ENCODE results near the gene CAPG. TPM values are rescaled to one million over a fixed set of nuclear protein-coding genes. Genes with fewer than 3 reads are reported as not detected.

The CAPG gene
- total and polyA plus RNA-seq, 9 of the 15 experiments (the other 6 are each of a cell fraction or from before 2014, with no cell fraction given), result 10.6 to 90.4 (median 56.0) TPM

DNA sequence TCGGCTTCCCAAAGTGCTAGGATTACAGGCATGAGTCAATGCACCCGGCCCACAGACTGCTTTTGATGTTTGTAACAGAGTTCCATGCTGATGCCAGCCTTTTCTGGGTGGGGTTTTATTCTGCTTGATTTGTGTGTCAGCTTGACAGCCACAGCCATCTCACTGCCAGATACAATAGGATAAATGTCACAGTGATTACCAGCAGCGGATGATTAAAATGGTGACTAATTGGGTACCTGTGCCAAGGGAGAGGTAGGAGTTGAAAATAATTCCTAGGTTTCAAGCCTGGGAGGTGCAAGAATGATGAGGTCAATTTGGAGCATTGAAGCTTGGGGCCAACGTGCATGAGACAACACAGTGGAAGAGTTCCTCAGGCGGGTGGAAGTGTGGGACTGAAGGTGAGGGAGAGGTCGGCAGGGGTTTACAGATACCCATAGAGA, 47.7 kb upstream of the CAPG start:
- in situ Hi-C loops (cut with MboI) (no loop called here), intact Hi-C loops (cut with micrococcal nuclease) (no loop called here)
- Histone ChIP-seq H4K20me1 (replicated peaks; ENCODE audit: control insufficient read depth, insufficient read depth, low read length) (no peaks in the 10 kb centered on the region), H3K27ac (ENCODE audit: extremely low read depth, low read depth, low read length) (no peak overlapping the region), H3K9ac (ENCODE audit: insufficient read depth in 1 of 2, low read depth in 2 of 2, low read length in 2 of 2) (no peak overlapping the region), H3K36me3 (ENCODE audit: control insufficient read depth, insufficient read depth, low read length) (no peaks in the 10 kb centered on the region), H3K27me3 (ENCODE audit: control insufficient read depth in 2 of 2, insufficient read depth in 2 of 2, low read length in 2 of 2) (no peaks in the 10 kb centered on the region), H3K9me1 (ENCODE audit: control insufficient read depth, insufficient read depth, low read length) (no peaks in the 10 kb centered on the region), H3K4me2 (ENCODE audit: insufficient read depth, low read length) (no peak overlapping the region), H2AFZ (ENCODE audit: low read depth, low read length) (peak overlapping the region; percentile 51; the same call in 1 of the 2 replicates), H3K4me1 (replicated peaks in 1 of 2; ENCODE audit: control insufficient read depth in 2 of 2, insufficient read depth in 2 of 2, low read length in 2 of 2) (peaks cover 2 to 10% of the 10 kb centered on the region in 2 experiments; a peak in 2 of 5 replicates), H3K79me2 (ENCODE audit: control insufficient read depth, insufficient read depth, low read length) (no peaks in the 10 kb centered on the region), H3K9me3 (replicated peaks; ENCODE audit: control insufficient read depth, insufficient read depth, low read depth, low read length) (no peaks in the 10 kb centered on the region; the same call in 1 of the 2 replicates), H3K4me3 (no peak overlapping the region)
- no peak for DNase-seq (ENCODE audit: extremely low read depth in 1 of 4, low spot score in 3 of 4)
- ChIA-PET POLR2A (interaction anchor here (2.0 to 3.3 kb wide), 2 partner anchors 10 to 82 kb away, joined by 12 to 25 read pairs; partner anchors contain the start of gene MAT2A), CTCF (ENCODE audit: low intra/inter-chr PET ratio) (no interaction called here)
- no peak for FAIRE-seq
- BruUV-seq (replicated peaks), result no TSS peak
- 55% methylated on average over 6 of the region's 6 CpGs for WGBS (ENCODE audit: insufficient coverage, low coverage, missing lambda C conversion rate)
- no peak for TF ChIP-seq MIER1 (IDR thresholded peaks at IDR 0.05; ENCODE audit: low read depth)
- no peak for TF ChIP-seq TRIM28 (IDR thresholded peaks at IDR 0.05)
- TF ChIP-seq TFAM (CRISPR knock-in tag; conservative IDR thresholded peaks at IDR 0.05), result no peak
- no peak for TF ChIP-seq NFE2 (IDR thresholded peaks at IDR 0.05; ENCODE audit: low read depth)
- no peak for TF ChIP-seq ZNF77 (CRISPR knock-in tag; IDR thresholded peaks at IDR 0.05)
- TF ChIP-seq TCF3 (CRISPR knock-in tag; IDR thresholded peaks at IDR 0.05), result no peak
- no peak for TF ChIP-seq FOXP1 (CRISPR knock-in tag; IDR thresholded peaks at IDR 0.05)
- ATAC-seq, result no peak

GRCh38 chr2:85457043-85457442, 46.9 kb upstream of the CAPG start:
- no peaks in the 10 kb centered on the region for H3K27me3 ChIP-seq (ENCODE audit: control insufficient read depth in 2 of 2, insufficient read depth in 2 of 2, low read length in 2 of 2)
- H3K9me3 ChIP-seq (replicated peaks; ENCODE audit: control insufficient read depth, insufficient read depth, low read depth, low read length), result no peaks in the 10 kb centered on the region; the same call in 1 of the 2 replicates
- H3K4me1 ChIP-seq (replicated peaks in 1 of 2; ENCODE audit: control insufficient read depth in 2 of 2, insufficient read depth in 2 of 2, low read length in 2 of 2), result peaks cover 2 to 10% of the 10 kb centered on the region in 2 experiments; a peak in 2 of 5 replicates
- H4K20me1 ChIP-seq (replicated peaks; ENCODE audit: control insufficient read depth, insufficient read depth, low read length), result no peaks in the 10 kb centered on the region
- H3K36me3 ChIP-seq (ENCODE audit: control insufficient read depth, insufficient read depth, low read length), result no peaks in the 10 kb centered on the region
- H2AFZ ChIP-seq (ENCODE audit: low read depth, low read length), result no peak overlapping the region
- ChIA-PET POLR2A (interaction anchor here (2.0 to 3.3 kb wide), 3 partner anchors 11 to 83 kb away, joined by 12 to 25 read pairs (median 13); partner anchors contain the start of gene MAT2A), CTCF (ENCODE audit: low intra/inter-chr PET ratio) (no interaction called here)
- FAIRE-seq (no peak), ATAC-seq (no peak), DNase-seq (ENCODE audit: extremely low read depth in 1 of 4, low spot score in 3 of 4) (no peak)
- in situ Hi-C loops (cut with MboI), result no loop called here
- no peak overlapping the region for H3K27ac ChIP-seq (ENCODE audit: extremely low read depth, low read depth, low read length)
- no peaks in the 10 kb centered on the region for H3K9me1 ChIP-seq (ENCODE audit: control insufficient read depth, insufficient read depth, low read length)
- intact Hi-C loops (cut with micrococcal nuclease), result no loop called here
- no TSS peak for BruUV-seq (replicated peaks)
- no peak overlapping the region for H3K4me2 ChIP-seq (ENCODE audit: insufficient read depth, low read length)
- no peak overlapping the region for H3K9ac ChIP-seq (ENCODE audit: insufficient read depth in 1 of 2, low read depth in 2 of 2, low read length in 2 of 2)
- 72% methylated on average over 4 of the region's 5 CpGs for WGBS (ENCODE audit: insufficient coverage, low coverage, missing lambda C conversion rate)
- no peaks in the 10 kb centered on the region for H3K79me2 ChIP-seq (ENCODE audit: control insufficient read depth, insufficient read depth, low read length)
- no peak overlapping the region for H3K4me3 ChIP-seq
- no peak for TF ChIP-seq KAT2B (IDR thresholded peaks at IDR 0.05; ENCODE audit: low read depth, low read length)
- no peak for TF ChIP-seq POLR3G (IDR thresholded peaks at IDR 0.05; ENCODE audit: extremely low read depth, insufficient read length, insufficient replicate concordance)
- no peak for TF ChIP-seq MEF2A (IDR thresholded peaks at IDR 0.05; ENCODE audit: control insufficient read depth, low read depth, low read length)
- TF ChIP-seq SMARCA5 (IDR thresholded peaks at IDR 0.05), result no peak
- TF ChIP-seq JUN (IDR thresholded peaks at IDR 0.05; ENCODE audit: borderline replicate concordance, low read depth, low read length), result no peak
- no peak for TF ChIP-seq JUN (CRISPR knock-in tag; IDR thresholded peaks at IDR 0.05; ENCODE audit: borderline replicate concordance)
- TF ChIP-seq E2F1 (CRISPR knock-in tag; IDR thresholded peaks at IDR 0.05), result no peak
- TF ChIP-seq, protein P1, sequence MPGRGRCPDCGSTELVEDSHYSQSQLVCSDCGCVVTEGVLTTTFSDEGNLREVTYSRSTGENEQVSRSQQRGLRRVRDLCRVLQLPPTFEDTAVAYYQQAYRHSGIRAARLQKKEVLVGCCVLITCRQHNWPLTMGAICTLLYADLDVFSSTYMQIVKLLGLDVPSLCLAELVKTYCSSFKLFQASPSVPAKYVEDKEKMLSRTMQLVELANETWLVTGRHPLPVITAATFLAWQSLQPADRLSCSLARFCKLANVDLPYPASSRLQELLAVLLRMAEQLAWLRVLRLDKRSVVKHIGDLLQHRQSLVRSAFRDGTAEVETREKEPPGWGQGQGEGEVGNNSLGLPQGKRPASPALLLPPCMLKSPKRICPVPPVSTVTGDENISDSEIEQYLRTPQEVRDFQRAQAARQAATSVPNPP (IDR thresholded peaks at IDR 0.05; ENCODE audit: borderline replicate concordance, insufficient read depth, insufficient read length), result no peak
- TF ChIP-seq NCOA4 (IDR thresholded peaks at IDR 0.05; ENCODE audit: partially characterized antibody), result no peak
- no peak for TF ChIP-seq SPI1 (IDR thresholded peaks at IDR 0.05; ENCODE audit: borderline replicate concordance, low read depth, low read length)
